HepG2 (cell line): ENCODE results near the gene DSN1. TPM values are rescaled to one million over a fixed set of nuclear protein-coding genes. Genes with fewer than 3 reads are reported as not detected.
A peak's percentile ranks its signal among the peaks of the same experiment; 100 is the strongest.

Source experiments
- ATAC-seq: fragments of 200-7000 bp; cut with Tn5 transposase; 3 replicates; pipeline ENCODE4 v1.9.1; 2020; ENCODE audit warnings: mild to moderate bottlenecking, moderate library complexity
- BruUV-seq: library from RNA; stranded (reverse); fragments of 400-500 nt; replicated peaks from 2 replicates; lab custom pipeline; 2021; lab: Mats Ljungman, UMichigan
- CTCF ChIA-PET: fragments of 300-600 bp; formaldehyde crosslinking; extraction: SDS; loops from one replicate; lab custom pipeline; 2021; ENCODE audit warnings: low total read pairs, inconsistent platforms, low intra/inter-chr PET ratio; lab: Yijun Ruan, JAX
- POLR2A ChIA-PET: fragments of 350-600 bp; sonication (Branson Sonifier 250); formaldehyde crosslinking; loops from one replicate; lab custom pipeline; 2020; ENCODE audit warnings: antibody characterized with exemption, inconsistent platforms; lab: Yijun Ruan, JAX
- DNase-seq: peaks from one replicate; pipeline ENCODE4 v3.0.0-alpha.2; 2015; ENCODE audit warnings: low spot score
- FAIRE-seq: peaks from 3 replicates; lab custom pipeline; 2011; peaks lifted over from hg19 to GRCh38; lab: Jason Lieb, UNC
- H2AFZ ChIP-seq: one replicate; pipeline ENCODE4 v1.6.1; 2011; ENCODE audit warnings: low read length, inconsistent platforms
- H3K27ac ChIP-seq: fragments of 300-600 bp; 3 replicates; pipeline ENCODE4 v1.8.0; 2011; ENCODE audit warnings: mixed run types, mild to moderate bottlenecking, mixed read lengths, low read length, inconsistent platforms; ENCODE audit not compliant: insufficient read depth; ENCODE audit errors: extremely low read length
- H3K27me3 ChIP-seq, 2 experiments: fragments of 200-600 bp in 1 of 2; 2 replicates in 1 of 2; 3 replicates in 1 of 2; pipeline versions ENCODE4 v1.6.0 to v1.8.0; 2011; ENCODE audit warnings: low read length in 2 of 2, mild to moderate bottlenecking in 2 of 2, moderate library complexity in 2 of 2, inconsistent platforms in 1 of 2; ENCODE audit not compliant: insufficient read depth in 2 of 2, control insufficient read depth in 1 of 2
- H3K36me3 ChIP-seq, 2 experiments: fragments of 200-600 bp in 1 of 2; replicated peaks in 1 of 2; 2 replicates in 1 of 2; 3 replicates in 1 of 2; pipeline versions ENCODE4 v1.5.1 to v1.8.0; 2011; ENCODE audit warnings: low read length in 2 of 2, inconsistent platforms in 1 of 2; ENCODE audit not compliant: insufficient read depth in 2 of 2, control insufficient read depth in 1 of 2
- H3K4me1 ChIP-seq: 2 replicates; pipeline ENCODE4 v1.5.1; 2012; ENCODE audit warnings: low read length, inconsistent platforms; ENCODE audit not compliant: insufficient read depth
- H3K4me2 ChIP-seq: 2 replicates; pipeline ENCODE4 v1.6.0; 2011; ENCODE audit warnings: low read depth, low read length, inconsistent platforms
- H3K4me3 ChIP-seq, 3 experiments: fragments of 200-600 bp in 1 of 3; sonication (generic), shearing (Covaris generic) in 1 of 3; replicated peaks in 1 of 3; 2 replicates each; pipeline ENCODE4 v1.5.1; 2011 to 2016; ENCODE audit warnings: low read length in 3 of 3, inconsistent platforms in 2 of 3, low read depth in 2 of 3, mild to moderate bottlenecking in 2 of 3, control low read depth in 1 of 3, mixed read lengths in 1 of 3; ENCODE audit not compliant: insufficient read depth in 1 of 3
- H3K79me2 ChIP-seq: one replicate; pipeline ENCODE4 v1.6.1; 2011; ENCODE audit warnings: low read length, inconsistent platforms; ENCODE audit not compliant: insufficient read depth
- H3K9ac ChIP-seq: 2 replicates; pipeline ENCODE4 v1.6.0; 2011; ENCODE audit warnings: mild to moderate bottlenecking, low read depth, low read length, inconsistent platforms; ENCODE audit not compliant: insufficient read depth
- H3K9me3 ChIP-seq: 2 replicates; pipeline ENCODE4 v1.5.1; 2012; ENCODE audit warnings: mild to moderate bottlenecking, low read length
- H4K20me1 ChIP-seq: 2 replicates; pipeline ENCODE4 v1.6.0; 2011; ENCODE audit warnings: inconsistent platforms, mild to moderate bottlenecking, low read length, moderate library complexity; ENCODE audit not compliant: insufficient read depth
- HMGXB4 ChIP-seq, 2 experiments: sonication (generic) in 1 of 2; formaldehyde crosslinking in 1 of 2; IDR thresholded peaks; 2 replicates each; pipeline versions ENCODE4 v1.4.0 to v1.6.1; 2018 to 2020; ENCODE audit warnings: missing genetic modification reagents in 2 of 2, borderline replicate concordance in 1 of 2, low read depth in 1 of 2, mild to moderate bottlenecking in 1 of 2, missing biosample characterization in 1 of 2
- HNF4A ChIP-seq: sonication (generic); formaldehyde crosslinking; IDR thresholded peaks from 2 replicates; pipeline ENCODE4 v1.4.0; 2020; ENCODE audit warnings: missing genetic modification reagents
- NR2F6 ChIP-seq, 2 experiments: IDR thresholded peaks; 2 replicates each; pipeline ENCODE4 v1.6.1; 2016; ENCODE audit warnings: antibody characterized with exemption in 1 of 2, mild to moderate bottlenecking in 1 of 2
- SNAPC5 ChIP-seq: sonication (generic); formaldehyde crosslinking; IDR thresholded peaks from 2 replicates; pipeline ENCODE4 v1.8.1; 2023; ENCODE audit warnings: mild to moderate bottlenecking, missing genetic modification reagents, borderline replicate concordance
- TEAD3 ChIP-seq: optimal IDR thresholded peaks from 2 replicates; pipeline ENCODE3; 2016; ENCODE audit warnings: borderline replicate concordance
- XRCC5 ChIP-seq: fragments of 200-400 bp; formaldehyde crosslinking; optimal IDR thresholded peaks from 2 replicates; pipeline ENCODE3; 2017; ENCODE audit warnings: mild to moderate bottlenecking, low read length
- ZBTB33 ChIP-seq: sonication (generic); formaldehyde crosslinking; IDR thresholded peaks from 2 replicates; pipeline ENCODE4 v1.4.0; 2020; ENCODE audit warnings: missing genetic modification reagents
- ZFP90 ChIP-seq: sonication (generic); formaldehyde crosslinking; IDR thresholded peaks from 2 replicates; pipeline ENCODE4 v1.8.0; 2022; ENCODE audit warnings: missing genetic modification reagents, mild to moderate bottlenecking, inconsistent platforms, borderline replicate concordance
- ZNF460 ChIP-seq: sonication (generic); formaldehyde crosslinking; IDR thresholded peaks from 2 replicates; pipeline ENCODE4 v1.5.1; 2020; ENCODE audit warnings: missing genetic modification reagents, mild to moderate bottlenecking, borderline replicate concordance
- ZNF513 ChIP-seq: sonication (generic); formaldehyde crosslinking; conservative IDR thresholded peaks from 2 replicates; pipeline ENCODE4 v1.5.0; 2020; ENCODE audit warnings: missing genetic modification reagents
- ZNF550 ChIP-seq: sonication (generic); formaldehyde crosslinking; IDR thresholded peaks from 2 replicates; pipeline ENCODE4 v1.4.0; 2020; ENCODE audit warnings: mild to moderate bottlenecking, missing genetic modification reagents, borderline replicate concordance
- ZNF597 ChIP-seq: sonication (generic); formaldehyde crosslinking; IDR thresholded peaks from 2 replicates; pipeline ENCODE4 v1.5.0; 2020; ENCODE audit warnings: missing genetic modification reagents
- ZNF629 ChIP-seq: sonication (generic); formaldehyde crosslinking; conservative IDR thresholded peaks from 2 replicates; pipeline ENCODE4 v1.5.0; 2020; ENCODE audit warnings: missing genetic modification reagents
- ZNF652 ChIP-seq: IDR thresholded peaks from 2 replicates; pipeline ENCODE4 v1.6.1; 2016; ENCODE audit warnings: low read depth, borderline replicate concordance
- WGBS: methylation state at CpG from one replicate; pipeline ENCODE4 v1.1.6; 2017; ENCODE audit warnings: low lambda C conversion rate; 5-methylcytosine and 5-hydroxymethylcytosine counted together
- in situ Hi-C: cut with HindIII; loops from 2 replicates; pipeline ENCODE4 v1.10.0; 2017; ENCODE audit warnings: low pct_unique_long_range_greater_than_20kb; ENCODE audit not compliant: extremely low pct_ligation_motif_present
- intact Hi-C: fragments of 100-400 bp; cut with micrococcal nuclease; formaldehyde crosslinking; loops from one replicate; pipeline ENCODE4 v1.10.0; 2022; ENCODE audit not compliant: unreplicated experiment
- polyA plus RNA-seq, 8 experiments: library from polyadenylated mRNA; depleted of rRNA in 3 of 8; stranded (reverse) in 7 of 8; unstranded in 1 of 8; fragments of >200 nt; fragmentation: Illumina TruSeq in 4 of 8; extraction: Trizol in 4 of 8; gene quantifications; 2 replicates each; pipeline versions ENCODE4 v1.2.1 to v1.2.3, GENCODE V29; 2011 to 2016; ENCODE audit warnings: low read depth in 4 of 8, missing spikeins in 1 of 8, mixed read lengths in 1 of 8; ENCODE audit not compliant: insufficient read depth in 1 of 8
- total RNA-seq, 5 experiments: library from RNA; depleted of rRNA; stranded (reverse); fragments of >200 nt; fragmentation: Illumina TruSeq; extraction: Trizol; gene quantifications; 2 replicates each; pipeline ENCODE4 v1.2.3, GENCODE V29; 2016; ENCODE audit warnings: low read depth in 1 of 5

Gene DSN1
- total and polyA plus RNA-seq, 2 of the 13 experiments (the other 11 are each of a cell fraction or from before 2014, with no cell fraction given): 18.7 to 53.7 TPM

- no peak for TF ChIP-seq HMGXB4 (CRISPR knock-in tag; IDR thresholded peaks at IDR 0.05; ENCODE audit: borderline replicate concordance in 1 of 2, low read depth in 1 of 2)
- no peak for TF ChIP-seq ZBTB33
- TF ChIP-seq ZNF652 (CRISPR knock-in tag): no peak
Observed at GRCh38 chr20:36717021-36717420, 56.5 kb downstream of the DSN1 start (continued).

GRCh38 chr20:36712775-36713174 lies 60.8 kb downstream of the DSN1 start:
- POLR2A ChIA-PET: no interaction called here
- FAIRE-seq: no peak

More at GRCh38 chr20:36712775-36713174, 60.8 kb downstream of the DSN1 start:
- no peak for DNase-seq
- Histone ChIP-seq H3K27ac (peak overlapping the region; percentile 7), H3K4me3 (no peak overlapping the region), H3K36me3 (peaks cover 0 to 3% of the 10 kb centered on the region in 2 experiments; a peak in 1 of 5 replicates), H3K9ac (no peak overlapping the region), H4K20me1 (no peaks in the 10 kb centered on the region)
- TF ChIP-seq ZNF513 (CRISPR knock-in tag) (0 out of 2 replicates have a peak, but pooled peaks have one; percentile 35), SNAPC5 (CRISPR knock-in tag) (no peak), ZNF597 (CRISPR knock-in tag) (no peak), HNF4A (CRISPR knock-in tag) (peak; percentile 51; the same call in 1 of the 2 replicates), NR2F6 (IDR thresholded peaks at IDR 0.05) (peak; percentile 42; the same call in 1 of the 2 replicates), NR2F6 (CRISPR knock-in tag; IDR thresholded peaks at IDR 0.05) (peak; percentile 57), ZFP90 (CRISPR knock-in tag) (peak; percentile 70; the same call in 1 of the 2 replicates), XRCC5 (no peak), ZNF629 (CRISPR knock-in tag) (peak; percentile 64), ZNF460 (no peak), ZNF550 (CRISPR knock-in tag) (no peak), TEAD3 (CRISPR knock-in tag) (no peak)
- TF ChIP-seq, all 625 proteins: peak for 5
- CTCF ChIA-PET: no interaction called here
- no peak for ATAC-seq
- in situ Hi-C loops: no loop called here
- Histone ChIP-seq H3K4me1 (peaks cover 12% of the 10 kb centered on the region), H2AFZ (no peak overlapping the region), H3K79me2 (no peaks in the 10 kb centered on the region), H3K27me3 (no peaks in the 10 kb centered on the region), H3K9me3 (no peaks in the 10 kb centered on the region), H3K4me2 (0 out of 2 replicates have a peak overlapping the region, but pooled peaks have one; percentile 12)
- intact Hi-C loops: no loop called here
- WGBS: 87% methylated on average over 1 of the region's 1 CpG
- BruUV-seq: no TSS peak
